ENCODE measurements around the gene FAF2.

The FAF2 gene

GRCh38 chr5:176401281-176402205, 46.6 kb upstream of the FAF2 start:
- Histone ChIP-seq H4K20me1 (ENCODE audit: insufficient read depth, low read length) (no peaks in the 10 kb centered on the region), H3K4me3 (ENCODE audit: low read depth, low read length, poor library complexity, severe bottlenecking) (no peak overlapping the region), H3K4me2 (ENCODE audit: low read length) (no peak overlapping the region), H3K4me1 (ENCODE audit: insufficient read depth, low read length, severe bottlenecking) (no peaks in the 10 kb centered on the region), H3K27me3 (ENCODE audit: insufficient read depth, low read length) (no peaks in the 10 kb centered on the region), H3F3A (ENCODE audit: insufficient read depth, low read length) (no peaks in the 10 kb centered on the region), H3K9ac (ENCODE audit: low read length) (no peak overlapping the region), H2AFZ (ENCODE audit: low read length) (no peak overlapping the region), H3K79me2 (ENCODE audit: insufficient read depth, low read length) (no peaks in the 10 kb centered on the region), H3K9me2 (ENCODE audit: low read depth, low read length) (no peaks in the 10 kb centered on the region), H3K27ac (ENCODE audit: low read depth, low read length, poor library complexity, severe bottlenecking) (no peak overlapping the region), H3K9me3 (ENCODE audit: low read length) (no peaks in the 10 kb centered on the region), H3K36me3 (ENCODE audit: insufficient read depth, low read length) (peaks cover 9% of the 10 kb centered on the region; the same call in 1 of the 2 replicates)
- TF ChIP-seq CTCF (IDR thresholded peaks at IDR 0.05; ENCODE audit: low read length) = no peak
- TF ChIP-seq EZH2 (IDR thresholded peaks at IDR 0.05; ENCODE audit: borderline replicate concordance, low read length) = no peak

- H2AFZ ChIP-seq (ENCODE audit: low read length) = no peak overlapping the region
Measured at GRCh38 chr5:176405656-176406435, 42.3 kb upstream of the FAF2 start.

More at GRCh38 chr5:176405656-176406435, 42.3 kb upstream of the FAF2 start:
- peaks cover 20% of the 10 kb centered on the region; the same call in 1 of the 2 replicates for H3K36me3 ChIP-seq (ENCODE audit: insufficient read depth, low read length)
- H3K27ac ChIP-seq (ENCODE audit: low read depth, low read length, poor library complexity, severe bottlenecking) = no peak overlapping the region
- TF ChIP-seq EZH2 (IDR thresholded peaks at IDR 0.05; ENCODE audit: borderline replicate concordance, low read length) = no peak
- TF ChIP-seq CTCF (IDR thresholded peaks at IDR 0.05; ENCODE audit: low read length) = peak; percentile 20; the same call in 1 of the 2 replicates
- no peaks in the 10 kb centered on the region for H4K20me1 ChIP-seq (ENCODE audit: insufficient read depth, low read length)
- no peak overlapping the region for H3K9ac ChIP-seq (ENCODE audit: low read length)
- H3K4me2 ChIP-seq (ENCODE audit: low read length) = no peak overlapping the region
- peaks cover 8% of the 10 kb centered on the region for H3K4me1 ChIP-seq (ENCODE audit: insufficient read depth, low read length, severe bottlenecking)
- no peaks in the 10 kb centered on the region for H3K9me2 ChIP-seq (ENCODE audit: low read depth, low read length)
- H3K9me3 ChIP-seq (ENCODE audit: low read length) = no peaks in the 10 kb centered on the region
- no peaks in the 10 kb centered on the region for H3K27me3 ChIP-seq (ENCODE audit: insufficient read depth, low read length)
- no peaks in the 10 kb centered on the region for H3F3A ChIP-seq (ENCODE audit: insufficient read depth, low read length)
- no peaks in the 10 kb centered on the region for H3K79me2 ChIP-seq (ENCODE audit: insufficient read depth, low read length)
- H3K4me3 ChIP-seq (ENCODE audit: low read depth, low read length, poor library complexity, severe bottlenecking) = no peak overlapping the region

Measured in OCI-LY1 (cell line).